OCI-LY3 (cell line): Measurements from ENCODE around the gene ZNF768.

Experiments used
- H2AFZ ChIP-seq: fragments of 200-600, 300-600 bp; shearing (Covaris generic); 2 replicates; pipeline ENCODE4 v1.6.0; 2014; ENCODE audit warnings: antibody characterized with exemption, low read depth, low read length
- H3K27ac ChIP-seq: fragments of 200-600, 300-600 bp; sonication (generic); 2 replicates; pipeline ENCODE4 v1.5.1; 2014; ENCODE audit warnings: mild to moderate bottlenecking, low read length, moderate library complexity, mixed read lengths
- H3K27me3 ChIP-seq: fragments of 200-600, 300-600 bp; sonication (generic); 2 replicates; pipeline ENCODE4 v1.6.1; 2014; ENCODE audit warnings: low read depth, low read length, mixed read lengths
- H3K36me3 ChIP-seq: fragments of 200-600, 300-600 bp; sonication (generic); replicated peaks from 2 replicates; pipeline ENCODE3; 2014; ENCODE audit warnings: low read depth, low read length, mixed read lengths
- H3K4me1 ChIP-seq: fragments of 300-600, 200-600 bp; sonication (generic); 2 replicates; pipeline ENCODE4 v1.6.1; 2014; ENCODE audit warnings: low read length, mixed read lengths
- H3K4me2 ChIP-seq: fragments of 200-600, 300-600 bp; sonication (generic); 2 replicates; pipeline ENCODE4 v1.6.1; 2014; ENCODE audit warnings: low read length, mixed read lengths
- H3K4me3 ChIP-seq: fragments of 300-600, 200-600 bp; sonication (generic); 2 replicates; pipeline ENCODE4 v1.5.1; 2014; ENCODE audit warnings: antibody characterized with exemption, mild to moderate bottlenecking, low read length, moderate library complexity
- H3K79me2 ChIP-seq: fragments of 300-600, 200-600 bp; shearing (Covaris generic); 2 replicates; pipeline ENCODE4 v1.6.1; 2014; ENCODE audit warnings: mild to moderate bottlenecking, low read length, mixed read lengths
- H3K9ac ChIP-seq: fragments of 300-600, 200-600 bp; shearing (Covaris generic); 2 replicates; pipeline ENCODE4 v1.6.0; 2014; ENCODE audit warnings: mild to moderate bottlenecking, low read length, moderate library complexity
- H3K9me3 ChIP-seq: fragments of 200-600, 300-600 bp; shearing (Covaris generic); 2 replicates; pipeline ENCODE4 v1.6.1; 2014; ENCODE audit warnings: low read length, mixed read lengths; ENCODE audit not compliant: insufficient read depth
- H4K20me1 ChIP-seq: fragments of 200-600, 300-600 bp; sonication (generic); 2 replicates; pipeline ENCODE4 v1.6.1; 2016; ENCODE audit warnings: low read length, mixed read lengths; ENCODE audit not compliant: insufficient read depth
- CTCF ChIP-seq: fragments of 200-600, 300-600 bp; sonication (generic); IDR thresholded peaks from 2 replicates; pipeline ENCODE4 v1.5.1; 2014; ENCODE audit warnings: antibody characterized with exemption, low read length, low read depth
- EZH2phosphoT487 ChIP-seq: fragments of 200-600 bp; shearing (Covaris generic); IDR thresholded peaks from 2 replicates; pipeline ENCODE4 v1.6.1; 2018; ENCODE audit warnings: antibody characterized with exemption, mixed run types, low read depth

The ZNF768 gene

GRCh38 chr16:30552956-30553355 is 26.6 kb upstream of the ZNF768 start:
- TF ChIP-seq EZH2phosphoT487 (no peak), CTCF (no peak)
- H3K4me3 ChIP-seq: no peak overlapping the region
- H3K4me2 ChIP-seq: no peak overlapping the region
- H3K9ac ChIP-seq: no peak overlapping the region
- no peak overlapping the region for H3K27ac ChIP-seq
- H2AFZ ChIP-seq: no peak overlapping the region
- H4K20me1 ChIP-seq: no peaks in the 10 kb centered on the region
- no peaks in the 10 kb centered on the region; the same call in 1 of the 2 replicates for H3K4me1 ChIP-seq
- H3K79me2 ChIP-seq: peaks cover 18% of the 10 kb centered on the region
- H3K9me3 ChIP-seq: no peaks in the 10 kb centered on the region
- peaks cover 18% of the 10 kb centered on the region for H3K36me3 ChIP-seq
- H3K27me3 ChIP-seq: no peaks in the 10 kb centered on the region

GRCh38 chr16:30551781-30552180 is 25.4 kb upstream of the ZNF768 start:
- H3K36me3 ChIP-seq: peaks cover 18% of the 10 kb centered on the region
- no peaks in the 10 kb centered on the region for H3K4me1 ChIP-seq
- no peak overlapping the region for H3K4me2 ChIP-seq
- TF ChIP-seq CTCF: no peak
- TF ChIP-seq EZH2phosphoT487: no peak
- H3K79me2 ChIP-seq: peaks cover 7% of the 10 kb centered on the region; the same call in 1 of the 2 replicates
- H3K9me3 ChIP-seq: no peaks in the 10 kb centered on the region
- no peak overlapping the region for H3K27ac ChIP-seq
- no peaks in the 10 kb centered on the region for H4K20me1 ChIP-seq
- H3K27me3 ChIP-seq: no peaks in the 10 kb centered on the region
- H2AFZ ChIP-seq: no peak overlapping the region
- no peak overlapping the region for H3K9ac ChIP-seq
- no peak overlapping the region for H3K4me3 ChIP-seq

- no peak overlapping the region for H3K9ac ChIP-seq
- H3K27me3 ChIP-seq: no peaks in the 10 kb centered on the region
- no peaks in the 10 kb centered on the region for H3K4me1 ChIP-seq
- peaks cover 9% of the 10 kb centered on the region for H3K36me3 ChIP-seq
- H3K4me2 ChIP-seq: no peak overlapping the region
- H3K9me3 ChIP-seq: no peaks in the 10 kb centered on the region
- no peaks in the 10 kb centered on the region for H3K79me2 ChIP-seq
- H4K20me1 ChIP-seq: no peaks in the 10 kb centered on the region
- no peak overlapping the region for H3K27ac ChIP-seq
- no peak overlapping the region for H3K4me3 ChIP-seq
- no peak overlapping the region for H2AFZ ChIP-seq
- TF ChIP-seq CTCF (no peak), EZH2phosphoT487 (no peak)
Measured at GRCh38 chr16:30548416-30549253, 22.3 kb upstream of the ZNF768 start.

- Histone ChIP-seq H4K20me1 (no peaks in the 10 kb centered on the region), H3K36me3 (no peaks in the 10 kb centered on the region), H3K9ac (no peak overlapping the region), H3K9me3 (no peaks in the 10 kb centered on the region), H3K4me1 (peaks cover 6% of the 10 kb centered on the region), H3K4me3 (no peak overlapping the region), H3K79me2 (no peaks in the 10 kb centered on the region), H3K4me2 (no peak overlapping the region), H3K27me3 (no peaks in the 10 kb centered on the region), H3K27ac (no peak overlapping the region), H2AFZ (no peak overlapping the region)
- TF ChIP-seq CTCF (no peak), EZH2phosphoT487 (no peak)
Measured at GRCh38 chr16:30546115-30546514, 19.7 kb upstream of the ZNF768 start.
